OCI-M1 (cell line): ENCODE measurements around the gene USH2A.
A peak's percentile ranks its signal among the peaks of the same experiment; 100 is the strongest.

Source experiments
- DNase-seq: peaks from one replicate; lab custom pipeline; 2025; lab: John Stamatoyannopoulos, UW

USH2A gene

DNA sequence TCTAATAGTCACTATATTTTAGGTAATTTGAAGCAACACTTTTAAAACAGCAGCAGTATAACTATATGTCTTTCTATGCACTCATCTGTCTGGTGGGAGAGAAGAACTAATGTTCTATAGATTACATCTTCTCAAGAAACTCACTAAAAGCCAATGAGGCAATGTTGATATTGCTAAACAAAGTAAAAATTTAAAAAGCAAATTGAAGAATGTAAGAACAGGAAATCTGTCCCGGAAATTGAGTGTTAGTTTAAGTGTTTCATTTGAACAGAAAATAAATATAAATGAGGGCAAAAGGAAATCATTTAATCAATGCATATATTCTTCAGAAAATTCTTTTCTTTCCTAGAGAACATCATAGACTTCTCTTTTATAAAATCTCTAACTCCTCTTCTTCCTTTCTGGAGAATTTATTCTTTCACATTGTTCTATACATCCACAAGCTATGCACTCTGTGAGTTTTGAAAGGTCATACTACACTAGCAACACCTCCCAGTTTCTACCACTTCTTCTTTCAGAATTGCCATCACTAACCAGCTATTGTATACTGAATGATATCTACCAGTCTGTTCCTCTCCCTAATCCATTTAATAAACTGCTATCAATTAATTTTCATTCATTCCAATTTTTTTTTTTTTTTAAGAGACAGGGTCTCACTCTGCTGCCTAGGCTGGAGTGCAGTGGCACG lies 153.0 kb downstream of the USH2A start:
- no peak for DNase-seq

DNA sequence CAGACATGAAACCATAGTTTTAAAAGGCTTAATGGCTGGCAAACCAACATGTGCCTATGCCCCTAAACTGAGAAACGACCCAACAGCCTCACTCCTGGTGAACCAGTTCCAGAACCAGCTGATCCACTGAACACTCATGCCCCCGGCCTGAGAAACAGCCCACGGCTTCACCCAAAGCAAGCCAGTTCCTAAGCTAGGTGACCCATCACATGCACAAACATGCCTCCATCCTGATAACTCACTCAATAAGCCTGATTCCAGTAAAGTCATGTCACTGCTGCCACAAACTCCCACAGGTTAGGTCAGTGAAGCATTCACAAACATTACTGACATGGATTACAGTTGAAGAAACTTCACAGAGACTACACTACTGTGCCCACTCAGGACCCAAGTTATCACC lies 161.6 kb downstream of the USH2A start:
- DNase-seq, result no peak

DNA sequence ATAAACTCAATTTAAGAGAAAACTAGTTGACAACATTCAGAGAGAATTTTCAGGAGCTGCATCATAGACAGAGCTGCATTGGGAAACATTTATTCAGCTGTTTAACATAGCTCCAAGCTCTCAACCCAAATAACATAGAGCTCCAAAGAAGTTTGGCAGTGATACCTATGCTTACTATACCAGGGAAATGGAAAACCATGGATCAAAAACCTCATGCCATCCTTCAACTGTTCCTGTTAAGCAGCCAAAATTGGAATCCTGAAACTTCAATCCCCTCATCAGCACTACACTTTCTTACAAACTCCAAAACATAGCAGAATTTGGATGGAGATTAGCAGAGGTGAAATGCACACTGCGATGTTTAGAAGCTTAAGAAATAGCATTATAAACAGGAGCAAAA lies 164.4 kb downstream of the USH2A start:
- DNase-seq, result no peak

DNA sequence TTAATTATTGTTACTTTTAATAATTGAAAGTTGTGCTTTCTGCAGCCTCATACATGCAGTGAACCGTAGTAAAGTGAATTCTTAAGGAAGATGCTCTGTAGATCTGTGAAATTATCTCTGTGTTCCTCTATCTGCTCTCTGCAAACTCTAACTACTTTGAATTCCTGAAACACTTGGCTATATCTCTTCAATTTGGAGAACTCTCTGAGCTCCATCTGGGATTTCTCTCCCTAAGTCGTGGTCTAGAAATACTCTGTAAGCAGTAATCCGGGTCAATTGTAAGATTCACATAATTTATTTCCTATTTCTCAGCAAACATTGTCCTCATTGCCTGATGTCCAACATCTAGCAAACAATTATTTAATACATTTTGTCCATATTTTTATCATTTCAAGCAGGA lies 164.9 kb downstream of the USH2A start:
- no peak for DNase-seq

DNA sequence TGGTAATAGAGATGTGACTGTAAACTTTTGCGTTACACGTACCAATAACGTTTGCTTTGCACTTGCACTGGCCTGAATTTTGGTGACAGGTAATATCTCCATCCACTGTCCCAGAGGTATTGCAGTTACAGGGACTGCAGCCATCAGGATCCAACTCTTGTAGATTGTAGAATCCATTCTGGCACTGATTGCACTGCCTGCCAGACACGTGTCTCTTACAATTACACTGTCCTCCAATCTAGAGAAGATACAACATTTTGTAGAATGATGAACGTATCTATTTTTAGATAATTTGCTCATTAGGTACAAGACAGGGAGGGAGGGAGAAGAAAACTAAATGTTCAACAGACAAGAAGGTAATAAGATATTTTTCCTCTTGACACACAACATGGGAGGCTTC lies 172.4 kb downstream of the USH2A start:
- no peak for DNase-seq

DNA sequence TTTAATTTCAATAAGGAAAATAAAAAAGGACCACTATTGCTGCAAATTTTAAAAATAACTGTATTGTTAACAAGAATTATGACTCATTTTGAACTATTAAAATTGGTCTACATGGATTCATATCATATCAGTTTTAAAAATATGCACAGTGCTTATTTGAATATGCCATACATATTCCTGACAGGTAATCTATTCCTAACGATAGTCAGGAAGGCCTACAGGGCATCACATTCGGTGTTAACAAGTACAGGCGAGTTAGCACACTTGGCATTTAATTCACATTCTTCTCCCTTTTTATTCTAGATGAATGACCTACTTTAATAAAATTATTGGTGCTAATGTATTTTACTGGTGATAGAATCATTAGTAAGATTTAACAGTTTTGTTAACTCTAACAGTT lies 174.6 kb downstream of the USH2A start:
- no peak for DNase-seq

DNA sequence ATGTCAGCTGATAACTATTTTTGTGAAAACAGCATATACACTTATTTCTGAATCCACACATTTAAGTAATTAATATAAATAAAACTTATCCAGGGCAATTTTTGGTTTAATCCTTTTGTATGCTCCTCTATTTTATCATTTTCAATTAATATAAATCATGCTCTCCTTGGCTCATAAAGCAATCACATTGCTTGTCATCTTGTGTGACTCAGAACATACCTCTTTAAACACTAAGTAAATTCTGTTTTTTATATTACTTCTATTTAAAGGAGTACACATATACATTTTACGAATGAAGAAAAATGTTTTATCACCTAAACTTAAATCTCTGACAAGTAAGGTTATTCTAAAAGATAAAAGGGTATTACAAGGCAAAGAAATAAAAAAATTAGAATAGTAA lies 175.3 kb downstream of the USH2A start:
- DNase-seq, result no peak

DNA sequence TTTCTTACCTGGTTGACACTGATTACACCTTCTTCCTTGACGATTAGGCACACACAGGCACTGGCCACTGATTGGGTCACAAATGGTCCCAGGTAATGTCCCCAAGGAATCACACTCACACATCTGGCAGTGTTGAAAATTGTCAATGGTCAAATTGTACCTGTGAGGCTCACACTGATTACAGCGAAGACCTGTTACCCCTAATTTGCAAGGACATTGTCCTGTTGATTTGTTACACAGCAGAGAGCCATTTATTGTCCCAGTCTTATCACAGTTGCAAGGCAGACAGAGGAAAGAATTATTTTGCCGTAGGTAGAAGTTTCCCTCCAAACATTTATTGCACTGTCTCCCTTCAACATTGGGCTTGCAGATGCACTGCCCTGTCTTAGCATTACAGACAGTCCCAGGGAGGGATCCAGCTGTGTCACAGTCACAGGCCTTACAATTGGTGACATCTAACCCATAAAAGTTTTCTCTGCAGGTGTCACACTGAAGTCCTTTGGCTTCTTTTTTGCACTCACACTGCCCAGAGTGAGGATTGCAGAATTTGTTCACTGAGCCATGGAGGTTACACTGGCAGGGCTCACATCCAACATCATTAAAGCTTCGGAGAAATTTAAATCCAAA lies 176.6 kb downstream of the USH2A start:
- no peak for DNase-seq

DNA sequence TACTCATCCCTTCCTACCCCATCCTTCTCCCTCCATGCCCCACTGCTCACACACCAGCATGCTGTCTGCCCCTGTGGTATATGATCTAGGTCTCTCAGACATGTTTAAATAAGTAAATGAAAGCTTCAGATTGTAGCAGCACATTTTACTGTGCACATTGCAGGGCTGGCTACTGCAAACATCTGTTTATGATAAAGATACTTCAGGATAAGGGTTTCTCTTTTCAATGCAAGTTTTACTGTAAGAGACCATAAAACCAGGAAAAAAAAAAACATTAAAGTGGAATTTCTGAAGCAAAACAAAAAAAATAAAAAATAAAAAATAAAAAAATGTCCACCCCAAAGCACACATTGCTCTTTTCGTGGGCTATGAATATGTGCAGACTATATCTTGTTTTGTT lies 184.4 kb downstream of the USH2A start:
- DNase-seq, result no peak

DNA sequence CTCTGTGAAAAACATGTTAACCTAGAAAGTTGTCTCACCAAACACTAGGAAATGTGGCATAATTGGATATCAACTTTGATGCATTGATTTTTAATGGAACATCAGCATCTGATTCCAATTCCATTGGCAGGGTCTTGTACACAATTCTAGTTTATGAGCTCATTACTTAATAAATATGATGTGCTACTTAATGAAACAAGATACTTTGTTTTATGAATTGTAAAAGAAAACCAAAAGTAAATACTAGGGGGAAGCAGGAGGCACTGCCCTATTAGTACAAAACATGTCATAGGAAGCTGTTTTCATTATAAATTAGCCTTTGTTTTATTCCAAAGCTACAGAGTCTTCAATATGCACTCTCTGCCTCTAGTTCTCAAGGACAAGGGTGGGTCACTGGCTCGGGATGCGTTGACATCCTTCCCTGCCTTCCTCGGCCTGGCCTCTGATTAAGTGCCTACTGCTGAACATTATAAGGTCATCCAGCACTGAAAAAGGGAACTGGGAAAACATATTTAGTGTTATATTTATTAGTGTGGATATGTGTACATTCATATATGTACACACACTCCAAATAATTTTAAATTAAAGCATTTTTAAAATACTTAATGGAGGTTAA lies 185.2 kb downstream of the USH2A start:
- DNase-seq, result no peak

DNA sequence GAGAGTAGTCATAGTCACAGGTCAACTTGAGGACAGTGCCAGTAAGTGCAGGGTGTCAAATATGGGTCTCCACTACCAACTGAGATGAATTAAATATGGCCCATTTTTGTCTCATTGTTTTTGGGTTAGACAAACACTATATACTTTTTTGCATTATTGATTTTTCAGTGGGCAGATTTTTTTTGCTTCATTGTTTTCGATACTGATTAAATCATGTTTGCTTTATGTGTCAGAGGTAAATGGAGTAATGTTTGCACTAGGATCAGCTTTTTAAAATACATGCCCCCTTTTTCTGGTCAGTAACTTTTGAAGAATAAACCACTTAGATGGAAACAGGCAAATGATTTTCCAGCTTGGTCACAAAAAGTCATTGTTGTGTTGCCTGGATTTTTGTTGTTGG lies 199.0 kb downstream of the USH2A start:
- DNase-seq, result no peak

DNA sequence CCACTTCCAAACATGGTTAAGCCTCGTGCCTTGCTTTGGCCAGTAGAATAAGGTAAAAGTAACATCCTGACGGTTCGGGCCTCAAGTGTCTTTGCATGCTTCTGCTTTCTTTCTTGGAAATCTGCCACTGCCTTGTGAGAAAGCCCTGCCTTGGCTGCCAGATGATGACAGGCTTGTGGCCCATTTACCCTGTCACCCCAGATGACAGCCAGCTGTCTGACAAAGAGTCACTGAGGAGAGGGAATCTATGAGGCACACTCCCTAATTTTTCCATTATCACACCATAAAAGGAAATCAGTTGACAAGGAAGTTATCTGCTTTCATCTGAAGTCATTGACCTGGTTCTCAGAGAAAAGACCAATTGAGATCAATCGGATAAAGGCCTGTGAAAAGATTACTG lies 199.8 kb downstream of the USH2A start:
- DNase-seq, result peak; percentile 52

DNA sequence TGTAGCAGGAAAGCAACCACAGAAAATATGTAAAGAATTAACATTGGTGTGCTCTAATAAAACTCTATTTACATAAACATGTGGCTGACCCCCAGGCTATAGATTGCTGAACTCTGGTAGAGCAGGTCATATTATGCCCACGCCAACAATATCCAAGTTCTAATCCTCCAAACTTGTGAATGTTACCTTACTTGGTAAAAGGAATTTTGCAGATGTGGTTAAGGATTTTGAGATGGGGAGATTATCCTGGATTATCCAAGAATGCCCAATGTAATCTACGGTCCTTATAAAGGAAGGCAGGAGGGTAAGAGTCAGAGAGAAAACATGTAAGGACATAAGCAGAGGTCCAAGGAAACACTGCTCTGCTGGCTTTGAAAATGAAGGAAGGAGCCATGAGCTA lies 201.0 kb downstream of the USH2A start:
- DNase-seq, result no peak

DNA sequence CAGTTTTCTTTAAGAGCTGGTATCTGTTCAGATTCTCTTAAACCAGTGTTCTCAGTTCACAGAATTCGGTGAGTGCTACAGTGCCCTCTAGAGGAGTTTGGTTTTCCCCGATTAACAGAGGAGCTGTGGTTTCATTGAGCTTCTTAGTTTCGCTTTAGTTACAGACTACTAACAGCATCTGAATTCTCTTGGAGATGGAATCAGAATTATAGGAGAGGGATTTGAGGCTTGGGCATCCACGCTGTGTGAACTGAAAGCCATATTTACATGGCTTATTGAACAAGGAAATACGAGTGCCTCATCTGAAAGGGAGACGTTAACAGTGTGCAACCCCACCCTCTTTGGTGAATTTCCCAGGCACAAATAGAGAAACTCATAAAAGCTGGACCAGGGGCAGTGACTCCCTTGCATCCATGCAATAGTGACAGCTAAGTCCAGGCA lies 202.0 kb downstream of the USH2A start:
- peak; percentile 94 for DNase-seq

DNA sequence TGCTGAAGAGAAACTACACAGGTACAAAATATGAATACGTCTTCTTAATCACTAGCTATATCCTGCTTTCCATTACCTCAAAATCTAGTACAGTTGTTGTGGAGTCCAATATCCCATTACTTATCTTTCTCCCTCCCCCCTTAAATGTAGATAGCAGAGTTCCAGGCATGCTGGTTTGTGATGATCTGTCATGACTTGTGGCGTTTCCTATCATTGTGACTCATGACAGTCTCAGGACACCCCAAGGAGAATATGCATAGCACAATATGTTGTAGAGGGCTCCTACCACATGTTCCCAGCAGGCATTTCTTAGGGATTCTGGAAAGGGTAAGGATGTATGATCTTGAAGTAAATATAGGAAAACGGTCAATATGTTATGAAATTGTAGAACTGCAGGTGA lies 206.9 kb downstream of the USH2A start:
- DNase-seq, result no peak

DNA sequence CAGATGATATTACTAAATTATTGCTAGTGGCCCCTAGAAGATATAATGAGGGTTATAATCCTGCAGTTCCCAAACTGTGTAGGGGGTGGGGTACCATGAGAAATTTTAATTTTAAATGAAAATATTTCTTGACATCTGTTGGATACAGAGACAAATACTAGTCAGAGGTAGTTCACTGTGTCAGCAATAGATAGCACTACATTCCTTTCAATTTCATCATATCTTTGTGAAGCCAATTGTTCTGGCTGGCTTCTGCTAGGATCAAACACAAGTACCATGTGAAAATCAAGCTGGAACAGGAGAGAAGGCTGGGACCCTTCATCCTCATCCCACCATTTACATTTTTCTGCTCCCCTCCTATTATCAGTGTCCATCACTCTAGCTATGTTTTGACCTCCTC lies 208.1 kb downstream of the USH2A start:
- no peak for DNase-seq

DNA sequence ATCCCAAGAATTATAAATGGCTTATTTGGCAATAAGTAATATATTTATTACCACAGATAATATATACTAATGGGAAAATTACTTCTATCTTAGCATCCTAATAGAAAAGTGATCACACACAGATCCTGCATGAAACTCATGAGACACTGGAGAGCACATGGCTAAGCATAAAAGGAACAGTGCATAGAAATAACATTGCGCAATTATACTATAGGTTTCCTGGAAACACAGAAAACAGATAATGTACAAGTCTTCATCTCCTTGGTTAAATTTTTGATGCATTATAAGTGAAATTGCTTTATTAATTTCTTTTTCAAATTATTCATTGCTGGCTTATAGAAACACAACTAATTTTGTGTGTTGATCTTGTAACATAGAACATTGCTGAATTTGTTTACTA lies 210.4 kb downstream of the USH2A start:
- peak; percentile 41 for DNase-seq

DNA sequence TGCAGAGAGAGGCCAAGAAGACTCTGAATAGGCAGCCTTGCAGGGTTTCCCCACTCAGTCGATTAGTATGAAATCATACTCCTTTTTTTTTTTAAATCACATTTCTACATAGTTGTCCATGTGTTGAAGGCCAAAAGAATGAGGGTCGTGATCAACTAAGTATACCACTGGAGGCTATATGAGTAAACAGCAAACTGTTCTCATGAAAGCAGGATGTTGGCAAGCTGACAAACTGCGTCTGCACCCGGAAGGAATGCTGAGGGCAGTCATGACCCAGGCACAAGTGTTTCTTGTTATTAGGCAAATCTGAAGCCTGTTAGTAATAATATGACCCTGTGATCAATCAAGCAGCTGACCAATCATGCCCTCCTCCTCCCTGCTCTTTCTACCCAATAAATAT lies 213.2 kb downstream of the USH2A start:
- DNase-seq, result no peak

DNA sequence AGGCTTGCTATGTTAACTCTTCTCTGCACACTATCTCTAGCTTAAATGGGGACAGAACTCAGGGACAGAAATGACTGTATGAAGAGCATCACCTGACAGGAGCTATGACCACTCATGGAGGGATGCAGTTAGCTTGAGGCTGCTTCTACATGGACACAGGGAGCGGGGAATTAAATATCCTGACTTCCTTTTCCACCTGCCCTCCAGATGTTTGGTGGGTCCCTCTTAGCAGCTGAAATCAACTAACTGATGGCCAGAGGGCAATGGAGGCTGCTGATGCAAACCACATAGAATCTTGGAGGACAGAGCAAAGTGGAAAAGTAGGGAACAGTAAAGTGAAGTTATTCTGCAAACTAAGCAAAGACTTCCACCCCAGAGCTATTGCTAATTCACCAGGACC lies 214.1 kb downstream of the USH2A start:
- no peak for DNase-seq

DNA sequence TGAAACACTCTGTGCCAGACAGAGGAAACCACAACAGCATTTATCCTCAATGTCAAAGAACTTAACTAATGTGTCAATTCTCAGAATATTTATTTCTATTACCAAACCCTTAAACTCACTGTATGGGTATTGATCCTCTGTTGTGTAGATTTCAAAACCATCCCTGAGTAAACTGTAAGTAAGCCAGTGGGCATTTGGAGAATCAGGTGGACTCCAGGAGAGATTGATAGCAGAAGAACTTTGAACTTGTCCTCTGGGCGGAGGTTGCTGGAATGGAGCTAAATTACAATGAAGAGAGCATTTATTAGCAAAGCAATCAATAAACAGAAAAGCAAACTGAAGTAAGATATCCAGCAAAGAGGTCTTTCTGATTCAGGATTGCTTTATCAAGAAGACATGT lies 216.1 kb downstream of the USH2A start:
- DNase-seq, result no peak

DNA sequence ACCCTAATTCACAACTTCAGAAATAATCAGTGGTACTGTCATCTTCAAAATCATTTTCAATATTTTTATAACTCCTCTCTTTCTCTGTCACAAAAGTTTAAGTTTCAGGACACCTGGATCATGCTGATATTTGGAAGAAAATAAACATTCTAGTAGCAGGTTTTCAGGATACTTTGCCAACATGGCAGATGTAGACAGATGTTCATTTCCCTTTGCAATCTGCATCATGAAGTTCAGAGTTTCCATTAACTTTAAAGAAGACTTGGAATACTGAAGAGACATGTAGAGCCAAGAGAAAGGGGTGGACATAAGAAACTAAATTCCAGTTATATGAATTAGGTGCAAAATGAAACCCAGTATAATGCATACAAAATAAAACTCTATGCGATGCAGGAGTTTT lies 218.1 kb downstream of the USH2A start:
- DNase-seq, result no peak

DNA sequence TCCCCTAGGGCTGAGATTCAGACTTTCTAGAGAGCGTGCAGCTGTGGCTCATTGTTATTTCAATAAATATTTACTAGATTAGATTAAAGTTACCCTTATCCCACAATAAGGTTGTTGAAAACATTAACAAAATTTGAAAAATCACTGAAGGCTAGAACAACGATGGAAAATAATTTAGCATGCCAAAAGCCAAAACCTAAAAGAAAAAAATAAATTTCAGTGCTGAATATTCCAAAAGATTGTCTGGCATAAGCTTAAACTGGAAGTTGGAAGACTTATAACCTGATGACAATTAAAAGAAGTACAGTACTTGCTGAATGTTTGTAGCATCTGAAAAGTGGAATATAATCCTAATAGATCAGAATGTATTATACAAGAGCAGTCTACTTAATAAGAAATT lies 221.3 kb downstream of the USH2A start:
- no peak for DNase-seq

DNA sequence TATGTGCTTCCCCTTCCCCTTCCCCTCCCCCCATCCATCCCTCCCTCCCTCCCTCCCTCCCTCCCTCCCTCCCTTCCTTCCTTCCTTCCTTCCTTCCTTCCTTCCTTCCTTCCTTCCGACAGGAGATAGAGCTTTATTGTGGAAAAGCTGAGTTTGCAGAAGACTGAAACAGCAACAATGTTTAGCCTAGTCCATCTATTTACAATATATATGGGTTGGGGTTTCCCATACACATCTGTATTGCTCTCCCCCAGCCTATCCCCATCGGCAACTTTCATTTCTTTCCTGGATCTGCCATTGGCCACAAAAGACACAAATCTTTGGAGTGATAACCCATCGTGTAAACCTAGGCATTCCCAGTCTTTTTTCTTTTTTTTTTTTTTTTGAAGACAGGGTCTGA lies 222.3 kb downstream of the USH2A start:
- no peak for DNase-seq

DNA sequence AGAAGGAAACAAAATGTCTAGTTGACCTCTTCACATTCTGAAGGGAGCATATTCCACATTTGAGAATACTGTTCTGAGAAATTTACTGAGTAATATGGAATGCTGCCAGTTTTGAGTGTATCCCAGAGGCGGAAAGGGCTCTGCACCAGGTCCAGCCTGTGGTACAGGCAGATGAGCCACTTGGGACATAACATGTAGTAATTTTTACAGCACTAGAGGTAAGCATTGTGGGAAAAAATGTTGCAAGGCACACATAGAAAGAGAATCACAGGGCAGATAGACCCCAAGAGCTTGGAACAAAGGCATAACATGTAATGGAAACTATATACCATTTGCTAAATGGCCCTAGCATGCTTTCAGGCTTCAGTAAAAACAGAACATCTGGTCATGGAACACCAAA lies 228.5 kb downstream of the USH2A start:
- DNase-seq, result no peak
